ENCODE results near the gene TUT4.

Gene TUT4

GRCh38 chr1:52556641-52557360 is 3.9 kb upstream of the TUT4 start:
- no peak overlapping the region for H3K4me3 ChIP-seq (ENCODE audit: low read depth, low read length)
- TF ChIP-seq, protein P1, sequence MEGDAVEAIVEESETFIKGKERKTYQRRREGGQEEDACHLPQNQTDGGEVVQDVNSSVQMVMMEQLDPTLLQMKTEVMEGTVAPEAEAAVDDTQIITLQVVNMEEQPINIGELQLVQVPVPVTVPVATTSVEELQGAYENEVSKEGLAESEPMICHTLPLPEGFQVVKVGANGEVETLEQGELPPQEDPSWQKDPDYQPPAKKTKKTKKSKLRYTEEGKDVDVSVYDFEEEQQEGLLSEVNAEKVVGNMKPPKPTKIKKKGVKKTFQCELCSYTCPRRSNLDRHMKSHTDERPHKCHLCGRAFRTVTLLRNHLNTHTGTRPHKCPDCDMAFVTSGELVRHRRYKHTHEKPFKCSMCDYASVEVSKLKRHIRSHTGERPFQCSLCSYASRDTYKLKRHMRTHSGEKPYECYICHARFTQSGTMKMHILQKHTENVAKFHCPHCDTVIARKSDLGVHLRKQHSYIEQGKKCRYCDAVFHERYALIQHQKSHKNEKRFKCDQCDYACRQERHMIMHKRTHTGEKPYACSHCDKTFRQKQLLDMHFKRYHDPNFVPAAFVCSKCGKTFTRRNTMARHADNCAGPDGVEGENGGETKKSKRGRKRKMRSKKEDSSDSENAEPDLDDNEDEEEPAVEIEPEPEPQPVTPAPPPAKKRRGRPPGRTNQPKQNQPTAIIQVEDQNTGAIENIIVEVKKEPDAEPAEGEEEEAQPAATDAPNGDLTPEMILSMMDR (IDR thresholded peaks at IDR 0.05; ENCODE audit: low read depth, low read length): no peak

GRCh38 chr1:52554756-52555155 is 1.9 kb upstream of the TUT4 start:
- no peak overlapping the region for H3K4me3 ChIP-seq (ENCODE audit: low read depth, low read length)
- TF ChIP-seq, protein P1 (IDR thresholded peaks at IDR 0.05; ENCODE audit: low read depth, low read length): no peak

- H3K4me3 ChIP-seq (ENCODE audit: low read depth, low read length): peak overlapping the region; percentile 91
- TF ChIP-seq, protein P1 (IDR thresholded peaks at IDR 0.05; ENCODE audit: low read depth, low read length): no peak
Observed at GRCh38 chr1:52554267-52554640, 1.4 kb upstream of the TUT4 start.

- peak overlapping the region; percentile 91 for H3K4me3 ChIP-seq (ENCODE audit: low read depth, low read length)
- TF ChIP-seq, protein P1 (IDR thresholded peaks at IDR 0.05; ENCODE audit: low read depth, low read length): no peak
Observed at GRCh38 chr1:52553362-52554266, 722 bp upstream of the TUT4 start.

DNA sequence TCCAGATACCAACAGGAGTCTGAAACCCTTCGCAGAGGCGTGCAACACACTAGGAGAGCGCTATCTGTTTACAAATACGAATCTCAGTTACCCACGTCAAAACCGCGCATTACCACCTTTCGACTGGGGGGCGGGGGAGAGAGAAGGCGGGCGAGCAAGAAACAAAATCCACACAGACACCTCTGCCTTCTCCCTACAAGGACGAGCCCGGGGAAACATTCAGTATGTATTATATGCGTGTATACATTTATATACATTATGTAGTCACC is 722 bp downstream of the TUT4 start:
- TF ChIP-seq, protein P1 (IDR thresholded peaks at IDR 0.05; ENCODE audit: low read depth, low read length): no peak
- H3K4me3 ChIP-seq (ENCODE audit: low read depth, low read length): peak overlapping the region; percentile 91

GRCh38 chr1:52551507-52552235 is 1.2 kb downstream of the TUT4 start:
- TF ChIP-seq, protein P1 (IDR thresholded peaks at IDR 0.05; ENCODE audit: low read depth, low read length): no peak
- peak overlapping the region; percentile 91 for H3K4me3 ChIP-seq (ENCODE audit: low read depth, low read length)

Data from WI38 (cell line).